Fibroblast of the conjunctiva (primary cell): ENCODE data around the gene EIF4EBP2.

Experiments
- DNase-seq: peaks from one replicate; pipeline ENCODE4 v3.0.0-alpha.2; 2010; ENCODE audit warnings: low read depth

The EIF4EBP2 gene, protein sequence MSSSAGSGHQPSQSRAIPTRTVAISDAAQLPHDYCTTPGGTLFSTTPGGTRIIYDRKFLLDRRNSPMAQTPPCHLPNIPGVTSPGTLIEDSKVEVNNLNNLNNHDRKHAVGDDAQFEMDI

DNA sequence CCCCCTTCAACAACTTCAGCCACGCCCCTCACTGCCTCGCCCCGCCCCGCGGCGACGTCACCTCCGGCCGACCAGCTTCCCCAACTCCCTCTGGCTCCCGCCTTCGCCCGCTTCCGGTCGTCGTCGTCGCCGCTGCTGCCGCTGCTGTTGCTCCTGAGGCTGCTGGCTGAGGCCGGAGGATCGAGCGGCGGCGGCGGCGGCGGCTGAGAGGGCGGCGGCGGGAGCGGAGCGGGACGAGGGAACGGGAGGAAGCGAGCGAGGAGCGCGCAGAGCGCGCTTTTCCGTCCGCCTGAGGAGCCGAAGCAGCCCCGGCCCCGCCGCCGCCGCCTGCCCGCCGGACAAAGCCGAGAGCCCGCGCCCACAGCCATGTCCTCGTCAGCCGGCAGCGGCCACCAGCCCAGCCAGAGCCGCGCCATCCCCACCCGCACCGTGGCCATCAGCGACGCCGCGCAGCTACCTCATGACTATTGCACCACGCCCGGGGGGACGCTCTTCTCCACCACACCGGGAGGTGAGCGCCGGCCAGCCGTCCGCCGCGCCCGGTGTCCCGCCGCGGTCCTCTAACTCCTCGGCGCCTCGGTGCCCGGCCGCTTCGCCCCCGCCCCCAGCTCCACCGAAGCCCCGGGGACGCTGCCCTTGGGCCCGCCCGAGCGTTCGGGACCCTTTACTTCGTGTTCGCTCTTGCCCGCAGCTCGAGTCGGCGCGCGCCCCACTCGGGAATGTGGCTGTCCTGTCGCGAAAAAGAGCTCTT is at the start of gene EIF4EBP2:
EIF4EBP2 (plus strand) TSS at position 110 of the 751 bp plus-strand sequence; CDS start at position 367, 257 bp downstream.
- DNase-seq: peak; percentile 94

DNA sequence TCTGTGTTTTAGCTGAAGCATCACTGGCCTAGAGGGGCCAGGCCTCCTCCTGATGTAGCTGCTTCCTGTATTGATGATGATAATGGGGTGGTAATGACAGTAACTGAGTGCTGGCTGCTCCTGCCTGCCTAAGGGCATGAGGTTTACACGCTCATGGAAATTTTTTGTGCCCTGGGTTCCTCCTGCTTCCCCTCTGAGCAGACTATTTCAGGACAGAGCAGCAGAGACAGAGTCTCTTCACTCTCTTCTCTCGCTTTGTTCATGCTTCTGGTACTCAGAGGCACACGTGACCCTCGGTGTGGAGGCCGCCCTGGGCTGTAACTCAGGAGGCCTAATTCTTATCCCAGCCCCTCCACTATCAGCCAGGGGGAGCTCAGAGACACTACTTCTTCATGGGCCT is 49.4 kb upstream of the EIF4EBP2 start:
- DNase-seq: no peak

DNA sequence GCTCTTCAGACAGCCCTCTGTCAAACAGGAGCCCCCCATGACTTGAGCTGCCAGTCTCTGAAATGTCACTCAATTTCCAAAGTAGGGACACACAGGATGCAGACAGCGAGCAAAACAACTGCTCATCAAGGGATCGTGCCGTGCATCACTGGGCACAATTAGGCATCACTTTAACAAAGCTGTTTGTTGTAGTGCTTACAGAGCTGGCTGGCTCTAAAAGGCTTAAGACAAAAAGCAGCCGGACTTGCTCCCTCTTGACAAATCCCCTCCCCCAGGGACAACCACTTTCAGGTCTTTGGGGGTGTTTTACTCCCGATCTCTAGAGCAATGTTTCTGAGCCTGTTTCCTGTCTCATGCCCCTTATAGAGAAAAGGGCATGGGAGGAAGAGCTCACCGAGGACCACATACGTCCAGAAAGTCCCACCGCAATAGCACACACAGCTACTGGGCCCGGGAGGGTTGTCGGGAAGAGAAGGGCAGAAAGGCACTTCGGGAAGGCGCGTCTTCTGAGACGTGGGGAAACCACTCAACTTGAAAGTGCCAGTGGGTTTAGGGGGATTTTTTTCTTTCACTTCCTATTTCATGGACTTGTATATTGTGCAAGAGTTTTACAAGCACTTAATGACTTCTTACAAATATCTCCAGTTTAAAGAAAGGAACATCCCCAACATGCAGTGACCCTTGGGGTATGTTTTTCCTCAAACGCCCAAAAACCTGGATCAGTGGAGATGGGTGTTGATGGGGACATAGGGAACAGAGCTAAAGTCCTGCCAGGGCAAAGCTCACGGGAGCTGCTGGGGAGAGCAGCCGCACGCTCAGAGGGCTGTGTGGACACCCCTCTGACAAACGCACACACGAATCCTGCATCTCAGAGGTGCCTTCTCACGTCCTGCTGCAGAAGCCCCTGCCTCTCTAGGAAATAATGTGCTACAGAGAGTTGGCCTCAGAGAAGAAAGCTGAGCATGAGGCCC is 48.6 kb upstream of the EIF4EBP2 start:
- DNase-seq: no peak

DNA sequence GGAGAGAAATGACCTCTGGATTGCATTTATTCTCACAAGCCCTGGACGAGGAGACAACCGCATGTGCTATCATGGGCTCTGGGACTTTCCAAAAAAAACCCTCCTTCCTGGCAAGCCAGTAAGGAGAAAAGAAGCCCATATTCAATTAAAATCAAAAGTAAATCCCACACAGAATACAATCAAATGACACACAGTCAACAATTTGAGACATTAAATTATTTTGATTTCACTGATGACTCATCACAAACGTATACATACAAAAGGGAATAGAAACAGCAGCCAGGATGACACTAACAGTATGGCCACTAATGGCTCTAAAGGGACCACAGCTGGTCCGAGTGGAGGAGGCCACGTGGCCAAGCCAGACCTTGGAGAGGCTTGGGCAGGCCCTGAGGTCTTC is 46.4 kb upstream of the EIF4EBP2 start:
- DNase-seq: no peak

DNA sequence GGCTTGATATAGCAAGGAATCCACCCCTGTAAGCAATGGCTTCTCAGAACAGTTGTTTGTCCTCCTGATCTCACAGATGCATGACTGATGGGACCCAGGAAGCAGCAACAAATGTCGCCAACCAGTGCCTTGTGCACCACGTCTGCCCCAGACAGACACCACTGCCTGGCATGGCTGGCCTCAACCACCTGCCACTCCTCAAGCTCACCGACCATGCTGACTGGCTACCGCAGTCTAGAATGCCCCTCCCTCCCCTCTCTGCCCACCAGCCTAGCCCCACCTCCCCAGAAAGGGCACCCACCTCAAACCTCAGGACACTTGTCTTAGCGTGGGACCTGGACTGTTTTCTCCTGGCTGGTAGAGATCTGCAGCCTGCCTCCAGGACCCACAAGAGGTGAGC is 45.5 kb upstream of the EIF4EBP2 start:
- DNase-seq: no peak

DNA sequence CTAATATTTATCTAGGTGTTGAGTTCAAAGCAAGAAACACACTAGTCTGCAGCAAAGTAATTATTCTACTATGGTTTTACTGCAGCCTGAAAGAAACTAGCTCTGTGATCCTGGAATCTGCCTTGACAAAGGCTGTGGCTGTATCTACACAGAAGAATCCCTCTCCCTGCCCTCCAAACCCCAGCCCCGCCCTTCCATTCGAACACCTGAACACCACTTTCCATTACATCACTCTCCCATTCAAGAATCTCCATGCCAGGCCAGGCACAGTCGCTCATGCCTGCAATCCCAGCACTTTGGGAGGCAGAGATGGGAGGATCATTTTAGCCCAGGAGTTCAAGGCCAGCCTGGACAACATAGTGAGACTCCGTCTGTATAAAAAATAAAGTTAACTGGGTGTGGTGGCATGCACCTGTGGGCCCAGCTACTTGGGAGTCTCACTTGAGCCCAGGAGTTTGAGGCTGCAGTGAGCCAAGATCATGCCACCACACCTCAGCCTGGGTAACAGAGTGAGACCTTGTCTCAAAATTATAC is 44.9 kb upstream of the EIF4EBP2 start:
- no peak for DNase-seq

DNA sequence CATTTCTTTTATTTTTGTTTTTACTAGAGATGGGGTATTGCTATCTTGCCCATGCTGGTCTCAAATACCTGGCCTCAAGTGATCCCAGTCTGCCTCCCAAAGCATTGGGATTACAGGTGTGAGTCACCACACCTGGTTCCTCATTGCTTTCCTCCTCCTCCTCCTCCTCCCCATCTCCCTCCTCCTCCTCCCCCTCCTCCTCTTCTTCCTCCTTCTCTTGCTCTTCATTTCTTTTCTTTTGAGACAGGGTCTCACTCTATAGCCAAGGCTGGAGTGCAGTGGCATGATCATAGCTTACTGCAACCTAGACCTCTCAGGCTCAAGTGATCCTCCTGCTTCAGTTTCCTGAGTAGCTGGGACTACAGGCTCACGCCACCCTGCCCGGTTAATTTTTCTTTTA is 43.7 kb upstream of the EIF4EBP2 start:
- DNase-seq: no peak

DNA sequence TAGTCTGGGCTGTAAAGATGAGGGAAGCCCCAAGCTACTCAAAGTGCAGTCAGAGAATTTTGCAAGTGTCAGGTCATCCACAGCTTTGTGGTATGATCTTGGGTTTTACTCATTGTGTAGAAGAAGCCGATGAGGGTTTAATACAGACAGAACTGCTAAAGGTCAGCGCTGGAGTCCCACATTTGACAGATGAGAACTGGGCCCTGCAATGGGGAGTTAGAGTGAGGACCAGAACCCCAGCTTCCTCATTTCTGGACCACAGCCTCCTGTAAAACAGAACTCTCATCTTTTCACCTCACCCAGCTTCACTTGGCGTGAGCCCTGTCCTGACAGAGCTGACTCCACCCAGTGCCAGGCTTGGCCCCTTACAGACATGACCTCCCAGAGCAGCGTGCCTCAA is 41.6 kb upstream of the EIF4EBP2 start:
- DNase-seq: no peak

DNA sequence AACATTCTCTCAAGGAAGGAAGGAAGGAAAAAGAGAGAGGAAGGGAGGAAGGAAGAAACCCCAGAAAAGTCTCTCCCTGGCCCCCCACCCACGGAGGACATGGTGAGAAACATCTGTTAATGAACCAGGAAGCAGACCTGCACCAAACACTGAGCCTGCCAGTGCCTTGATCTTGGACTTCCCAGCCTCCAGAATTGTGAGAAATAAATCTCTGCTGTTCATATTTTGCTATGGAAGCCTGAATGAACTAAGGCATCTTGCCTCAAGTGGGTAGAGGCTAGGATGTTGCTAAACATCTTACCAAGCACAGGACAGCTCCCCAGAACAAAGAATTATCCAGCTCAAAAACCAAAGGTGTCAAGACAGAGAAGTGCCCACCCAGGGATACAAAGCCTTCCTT is 40.7 kb upstream of the EIF4EBP2 start:
- no peak for DNase-seq

DNA sequence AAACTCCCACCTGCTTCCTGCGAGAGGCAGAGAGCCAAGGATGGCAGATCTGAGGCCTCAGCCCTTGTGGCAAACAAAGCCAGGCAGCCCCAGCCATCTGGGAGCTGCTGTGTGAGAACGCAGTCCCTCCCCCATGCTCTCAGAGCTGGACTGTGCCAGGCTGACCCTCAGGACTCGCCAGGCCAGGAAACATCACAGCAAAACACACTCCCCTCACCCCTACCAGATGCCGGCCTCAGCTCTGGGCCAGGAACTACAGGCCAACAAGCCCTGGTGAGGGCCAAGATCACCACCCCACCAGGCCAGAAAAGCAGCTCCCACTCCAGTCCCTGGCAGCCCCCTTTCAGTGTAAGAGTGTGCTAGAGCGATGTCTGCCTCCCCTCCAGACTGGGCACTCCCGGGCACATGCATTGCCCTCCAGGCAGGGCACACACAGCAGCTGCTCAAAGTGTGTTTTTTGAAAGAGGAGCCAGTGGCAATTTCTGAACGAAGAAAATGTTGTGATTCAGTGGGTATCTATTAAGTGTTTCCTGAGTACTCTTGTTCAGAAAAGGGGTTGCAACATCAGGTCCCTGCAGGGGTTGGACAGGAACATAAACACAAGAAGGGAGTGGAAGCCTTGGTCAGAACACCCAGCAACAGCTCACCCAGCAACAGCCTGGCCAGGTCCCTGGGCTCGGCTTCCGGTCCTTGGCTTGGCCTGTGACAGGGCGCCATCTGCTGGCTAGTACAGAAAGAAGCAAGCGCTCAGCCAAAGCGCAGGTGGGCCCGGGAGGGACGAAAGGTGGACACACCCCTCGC is 39.8 kb upstream of the EIF4EBP2 start:
- DNase-seq: peak; percentile 99

DNA sequence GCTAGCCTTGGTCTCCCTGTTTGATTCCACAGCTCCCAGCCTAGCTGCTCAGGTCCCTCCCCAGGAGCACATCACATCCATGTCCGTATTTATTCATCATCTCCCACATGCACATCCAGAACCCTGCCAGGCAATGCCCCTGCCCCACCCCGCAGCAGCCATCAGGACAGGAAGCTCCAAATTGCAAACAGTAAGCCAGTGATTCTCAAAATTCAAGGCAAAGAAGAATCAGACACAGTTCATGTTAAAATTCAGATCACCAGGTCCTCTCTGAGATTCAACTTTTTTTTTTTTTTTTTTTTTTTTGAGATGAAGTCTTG is 39.2 kb upstream of the EIF4EBP2 start:
- no peak for DNase-seq

DNA sequence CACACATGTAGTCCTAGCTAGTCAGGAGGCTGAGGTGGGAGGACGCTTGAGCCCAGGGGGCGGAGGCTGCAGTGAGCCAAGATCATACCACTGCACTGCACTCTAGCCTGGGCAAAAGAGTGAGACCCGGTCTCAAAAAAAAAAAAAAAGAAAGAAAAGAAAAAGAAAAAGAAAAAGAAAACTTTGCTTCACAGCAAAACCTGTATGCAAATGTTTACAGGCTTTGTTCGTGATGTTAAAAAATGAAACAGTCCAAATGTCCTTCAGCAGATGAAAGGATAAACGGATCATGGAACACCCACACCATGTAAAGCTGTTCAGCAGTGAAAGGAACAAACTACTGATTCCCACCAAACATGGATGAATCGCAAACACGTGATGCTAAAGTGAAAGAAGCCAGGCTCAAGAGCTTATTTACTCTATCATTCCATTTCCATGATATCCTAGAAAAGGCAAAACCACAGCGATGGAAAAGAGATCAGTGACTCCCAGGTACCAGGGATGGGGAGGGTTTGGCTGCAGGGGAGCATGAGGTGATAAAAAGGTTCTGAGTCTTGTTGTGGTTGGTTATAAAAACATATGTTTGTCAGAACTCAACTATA is 36.6 kb upstream of the EIF4EBP2 start:
- no peak for DNase-seq

DNA sequence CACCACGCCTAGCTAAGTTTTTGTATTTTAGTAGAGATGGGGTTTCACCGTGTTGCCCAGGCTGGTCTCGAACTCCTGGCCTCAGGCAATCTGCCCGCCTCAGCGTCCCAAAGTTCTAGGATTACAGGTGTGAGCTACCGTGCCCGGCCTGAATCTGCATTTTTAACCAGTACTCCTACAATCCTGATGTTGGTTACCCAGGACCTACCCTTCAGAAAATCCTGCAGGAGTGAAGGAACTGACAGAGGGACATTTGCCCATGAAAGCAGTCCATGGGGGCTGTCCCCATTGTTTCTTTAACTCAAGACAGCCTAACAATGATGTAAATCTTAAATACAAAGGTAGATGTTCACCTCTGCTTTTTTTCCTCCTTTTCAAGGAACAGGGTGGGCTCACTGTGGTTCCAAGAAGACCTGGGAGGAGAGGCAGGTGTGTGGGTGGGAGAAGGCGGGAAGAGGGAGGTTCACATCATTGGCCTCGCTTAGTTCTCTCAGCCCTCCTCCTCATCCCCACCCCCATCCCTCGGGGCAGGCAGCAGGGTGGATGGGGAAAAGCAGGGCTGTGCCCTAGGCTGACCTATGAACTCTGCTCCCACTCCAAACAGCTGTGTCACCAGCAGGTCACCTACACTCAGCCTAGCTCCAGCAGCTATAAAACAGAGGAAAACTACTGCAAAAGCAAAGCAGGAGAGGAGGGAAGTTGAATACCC is 35.0 kb upstream of the EIF4EBP2 start:
- DNase-seq: no peak

DNA sequence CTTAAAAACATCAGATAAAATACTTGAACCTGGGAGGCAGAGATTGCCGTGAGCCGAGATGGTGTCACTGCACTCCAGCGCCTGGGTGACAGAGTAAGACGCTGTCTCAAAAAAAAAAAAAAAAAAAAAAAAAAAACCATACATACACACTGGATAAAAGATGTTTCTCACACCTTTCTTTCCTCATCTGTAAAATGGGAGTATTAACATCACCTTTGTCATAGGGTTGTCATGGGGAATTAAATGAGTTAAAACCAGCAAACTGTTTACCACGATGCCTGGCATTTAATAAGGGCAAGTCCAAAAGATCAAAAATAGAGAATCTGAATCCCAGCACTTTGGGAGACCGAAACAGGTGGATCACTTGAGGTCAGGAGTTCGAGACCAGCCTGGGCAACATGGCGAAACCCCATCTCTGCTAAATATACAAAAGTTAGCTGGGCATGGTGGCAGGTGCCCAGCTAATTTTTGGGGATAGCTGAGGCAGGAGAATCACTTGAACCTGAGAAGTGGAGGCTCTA is 34.4 kb upstream of the EIF4EBP2 start:
- DNase-seq: no peak

DNA sequence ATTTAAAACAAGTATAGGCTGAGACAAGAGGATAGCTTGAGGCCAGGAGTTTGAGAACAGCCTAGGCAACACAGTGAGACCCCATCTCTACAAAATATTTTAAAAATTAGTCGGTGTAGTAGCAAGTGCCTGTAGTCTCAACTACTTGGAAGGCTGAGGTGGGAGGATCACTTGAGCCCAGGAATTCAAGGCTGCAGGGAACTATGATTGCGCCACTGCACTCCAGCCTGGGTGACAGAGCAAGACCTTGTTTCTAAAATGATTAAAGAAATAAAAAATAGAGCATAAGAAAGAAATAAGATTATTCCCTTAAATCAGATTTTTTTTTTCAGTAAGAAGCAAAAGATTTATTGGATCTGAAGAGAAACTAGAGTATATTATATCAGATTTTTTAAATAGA is 33.2 kb upstream of the EIF4EBP2 start:
- DNase-seq: no peak

DNA sequence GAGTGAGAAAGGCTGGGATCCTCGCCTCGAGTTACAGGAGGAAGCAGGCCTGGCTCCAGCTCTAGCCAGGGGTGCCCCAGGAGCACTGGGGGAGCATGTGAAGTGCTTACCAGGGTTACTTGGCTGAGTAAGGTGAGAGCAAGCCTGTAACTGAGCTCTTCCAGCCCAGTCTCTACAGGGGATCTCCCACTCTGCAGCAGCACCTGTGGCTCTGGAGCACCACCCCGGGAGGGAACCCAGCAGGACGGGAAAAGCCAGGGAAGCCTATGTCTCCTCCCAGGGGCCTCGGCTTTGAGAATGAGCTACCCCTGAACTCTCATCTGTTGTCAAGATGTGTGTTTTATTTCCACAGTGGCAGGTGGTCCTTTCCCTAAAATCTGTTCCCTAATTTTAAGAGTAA is 32.1 kb upstream of the EIF4EBP2 start:
- DNase-seq: no peak

DNA sequence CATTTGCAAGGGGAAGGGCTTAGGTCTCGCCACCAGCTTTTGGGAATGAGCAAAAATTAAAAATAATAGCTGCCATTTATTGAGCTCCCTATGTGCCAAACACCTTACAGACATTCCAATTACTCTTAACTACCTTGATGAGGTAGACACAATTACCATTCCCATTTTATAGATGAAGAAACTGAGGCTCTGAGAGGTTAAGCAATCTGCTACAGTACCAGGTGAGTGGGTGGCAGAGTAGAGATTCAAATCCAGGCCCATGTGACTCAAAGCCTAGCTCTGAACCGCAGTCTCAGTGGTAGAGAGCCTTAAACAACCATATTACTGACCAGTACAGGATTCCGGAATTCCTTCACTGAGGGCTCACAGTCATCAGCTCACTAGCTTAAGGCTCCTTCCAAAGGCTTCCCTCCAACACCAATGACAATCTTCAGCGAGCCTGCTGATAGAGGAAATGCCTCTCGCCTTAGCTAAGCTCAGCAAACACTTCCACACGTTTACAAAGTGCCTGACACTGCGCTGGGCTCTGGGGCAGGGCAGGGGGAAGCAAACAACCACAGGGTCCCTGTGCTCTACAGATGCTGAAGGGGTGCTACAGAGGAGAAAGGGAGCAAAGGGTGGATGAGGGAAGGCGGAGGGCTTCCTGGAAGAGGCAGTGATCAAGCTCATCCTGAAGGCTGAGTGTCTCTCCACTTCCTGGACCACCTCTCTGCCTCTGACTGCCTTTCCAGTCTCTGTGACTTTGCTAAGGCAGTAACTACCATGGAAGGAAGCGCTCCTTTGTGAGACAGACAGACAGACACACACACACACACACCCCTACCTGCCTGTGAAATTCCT is 28.9 kb upstream of the EIF4EBP2 start:
- no peak for DNase-seq

DNA sequence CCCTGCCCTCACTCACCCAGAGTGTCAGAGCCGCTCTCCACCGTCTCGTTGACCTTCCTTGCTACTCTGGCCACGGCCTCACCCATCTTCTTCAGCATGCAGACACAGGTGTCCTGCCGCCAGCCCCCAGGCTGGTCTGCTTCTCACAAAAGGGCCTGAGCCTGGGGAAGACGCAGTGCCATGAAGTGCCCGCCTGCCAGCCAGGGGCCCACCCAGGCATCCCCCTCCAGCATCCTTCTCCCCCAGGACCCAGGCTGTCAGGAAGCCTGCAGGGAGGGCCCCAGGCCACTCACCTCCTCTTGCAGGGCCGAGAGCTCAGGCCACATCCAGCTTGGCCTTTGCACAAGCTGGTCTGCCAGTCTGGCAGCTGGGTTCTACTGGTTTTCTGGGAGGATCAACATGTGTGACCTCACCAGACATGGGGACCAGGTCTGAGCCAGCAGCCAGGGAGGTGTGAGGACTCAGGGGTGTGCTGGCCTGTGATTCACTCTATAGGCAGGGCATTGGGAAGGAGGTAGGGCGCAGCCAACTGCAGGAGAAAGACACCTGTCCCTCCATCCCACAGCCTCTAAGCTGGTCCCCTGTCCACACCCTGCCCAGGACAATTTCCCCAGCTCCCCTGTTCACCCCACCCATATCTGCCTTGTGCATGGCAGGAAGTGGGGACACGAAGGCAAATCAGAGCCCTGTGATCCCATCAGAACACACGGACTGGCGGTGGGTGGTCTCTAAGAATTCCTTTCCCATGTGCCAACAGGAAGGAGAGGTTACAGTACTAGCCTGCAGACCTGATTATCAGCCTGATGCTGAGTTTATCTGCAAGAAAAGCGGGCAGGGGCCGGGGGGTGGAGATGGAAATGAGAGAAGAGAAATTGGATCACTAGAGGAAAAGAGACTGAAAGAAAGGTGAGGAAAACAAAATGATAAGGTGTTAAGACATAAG is 27.2 kb upstream of the EIF4EBP2 start:
- DNase-seq: no peak

DNA sequence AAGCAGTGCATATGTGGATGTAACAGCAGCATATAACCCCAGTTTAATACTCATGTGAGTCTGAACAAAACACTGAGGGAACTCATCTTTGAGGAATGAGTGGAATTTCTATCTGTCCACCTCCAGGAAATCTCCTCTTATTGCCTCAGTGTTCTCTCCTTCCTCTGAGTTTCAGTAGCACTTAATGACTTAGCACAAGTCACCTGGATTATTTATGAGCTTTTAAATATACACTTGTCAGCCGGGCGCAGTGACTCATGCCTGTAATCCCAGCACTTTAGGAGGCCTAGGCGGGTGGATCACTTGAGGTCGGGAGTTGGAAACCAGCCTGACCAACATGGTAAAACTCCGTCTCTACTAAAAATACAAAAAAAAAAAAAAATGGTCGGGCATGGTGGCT is 25.8 kb upstream of the EIF4EBP2 start:
- peak; percentile 10 for DNase-seq
